ENCODE results near the gene LSAMP.

GRCh38 chr3:116164039-116164438, 281.2 kb downstream of the LSAMP start:
- no peak for TF ChIP-seq CTCF (IDR thresholded peaks at IDR 0.05)
- no peak for TF ChIP-seq POLR2A (IDR thresholded peaks at IDR 0.05)
